ENCODE measurements around the gene URM1.

DNA sequence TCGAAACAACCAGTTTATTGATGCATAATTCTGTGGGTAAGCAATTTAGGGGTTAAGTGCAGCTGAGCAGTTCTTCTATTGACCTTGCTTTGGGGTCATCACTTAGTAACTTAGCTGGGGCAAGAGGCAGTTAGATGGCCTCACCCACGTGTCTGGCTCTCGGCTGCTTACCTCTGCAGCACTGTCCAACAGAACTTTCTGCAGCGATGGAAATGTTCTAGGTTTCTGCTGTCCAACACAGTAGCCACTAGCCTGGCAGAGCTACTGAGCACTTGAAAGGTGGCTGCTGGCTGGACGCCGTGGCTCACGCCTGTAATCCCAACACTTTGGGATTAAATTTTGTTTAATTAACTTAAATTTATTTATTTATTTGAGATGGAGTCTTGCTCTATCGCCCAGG is 13.1 kb upstream of the URM1 start:
- TF ChIP-seq SIN3A (IDR thresholded peaks at IDR 0.05; ENCODE audit: borderline replicate concordance, insufficient read depth, low read length): no peak
- no peak for TF ChIP-seq POLR2AphosphoS5 (IDR thresholded peaks at IDR 0.05; ENCODE audit: low read depth, low read length)
- no peak for TF ChIP-seq REST (IDR thresholded peaks at IDR 0.05; ENCODE audit: insufficient read depth in 1 of 2, low read depth in 2 of 2, low read length in 2 of 2)
- no peak for TF ChIP-seq TAF1 (IDR thresholded peaks at IDR 0.05; ENCODE audit: borderline replicate concordance, insufficient read depth, low read length)
- no peak for TF ChIP-seq FOXP2 (optimal IDR thresholded peaks at IDR 0.05; ENCODE audit: borderline replicate concordance, extremely low read depth, extremely low read length, insufficient read depth)

Data from PFSK-1 (cell line).